Subcutaneous abdominal adipose tissue (tissue), 5 donors: ENCODE measurements around the gene FBXL17.
A peak's percentile ranks its signal among the peaks of the same experiment; 100 is the strongest.
"Not testable (repeated sequence)": the region's sequence is repeated elsewhere in the genome, so short reads cannot be mapped to it uniquely, and the experiment has no call there.

ENCODE experiments used
- H3K27ac ChIP-seq: one replicate; pipeline ENCODE4 v1.7.0; 2013; ENCODE audit warnings: low read depth, mild to moderate bottlenecking, inconsistent platforms, low read length, moderate library complexity
- H3K27me3 ChIP-seq, 5 donors: one replicate each; pipeline ENCODE4 v1.7.0; 2013; ENCODE audit warnings: low read length in 5 of 5, inconsistent platforms in 1 of 5; ENCODE audit not compliant: control insufficient read depth in 5 of 5, insufficient read depth in 4 of 5
- H3K36me3 ChIP-seq, 5 donors: one replicate each; pipeline ENCODE4 v1.7.0; 2013; ENCODE audit warnings: low read length in 5 of 5; ENCODE audit not compliant: control insufficient read depth in 5 of 5, insufficient read depth in 5 of 5
- H3K4me1 ChIP-seq, 5 donors: one replicate each; pipeline ENCODE4 v1.7.0; 2013; ENCODE audit warnings: low read length in 5 of 5, mild to moderate bottlenecking in 3 of 5, moderate library complexity in 1 of 5; ENCODE audit not compliant: control insufficient read depth in 5 of 5, insufficient read depth in 5 of 5
- H3K4me3 ChIP-seq, 5 donors: one replicate each; pipeline ENCODE4 v1.7.0; 2013; ENCODE audit warnings: low read length in 5 of 5, low read depth in 1 of 5
- H3K9ac ChIP-seq, 5 donors: one replicate each; pipeline ENCODE4 v1.7.0; 2013; ENCODE audit warnings: low read length in 5 of 5, mild to moderate bottlenecking in 4 of 5, moderate library complexity in 3 of 5
- H3K9me3 ChIP-seq, 5 donors: one replicate each; pipeline ENCODE4 v1.7.0; 2013; ENCODE audit warnings: low read length in 5 of 5; ENCODE audit not compliant: control insufficient read depth in 5 of 5
- donor health status: healthy.
- donor health status: healthy.
- donor health status: healthy.
- donor health status: healthy.
- donor health status: healthy.

FBXL17 gene

DNA sequence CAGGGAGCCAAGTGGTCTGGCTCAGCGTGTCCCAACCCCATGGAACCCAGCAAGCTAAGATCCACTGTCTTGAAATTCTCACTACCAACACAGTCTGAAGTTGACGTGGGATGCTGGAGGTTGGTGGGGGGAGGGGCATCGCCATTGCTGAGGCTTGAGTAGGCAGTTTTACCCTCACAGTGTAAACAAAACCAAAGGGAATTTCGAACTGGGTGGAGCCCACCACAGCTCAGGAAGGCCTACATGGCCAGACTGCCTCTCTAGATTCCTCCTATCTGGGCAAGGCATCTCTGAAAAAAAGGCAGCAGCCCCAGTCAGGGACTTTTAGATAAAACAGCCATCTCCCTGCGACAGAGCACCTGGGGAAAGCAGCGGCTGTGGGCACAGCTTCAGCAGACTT is 17.1 kb upstream of the FBXL17 start:
- Histone ChIP-seq H3K9ac (no peak overlapping the region), H3K27ac (no peak overlapping the region), H3K9me3 (no peaks in the 10 kb centered on the region), H3K4me1 (no peaks in the 10 kb centered on the region), H3K27me3 (peaks cover 0 to 14% (median 3%) of the 10 kb centered on the region in 5 donors), H3K4me3 (no peak overlapping the region), H3K36me3 (no peaks in the 10 kb centered on the region)

DNA sequence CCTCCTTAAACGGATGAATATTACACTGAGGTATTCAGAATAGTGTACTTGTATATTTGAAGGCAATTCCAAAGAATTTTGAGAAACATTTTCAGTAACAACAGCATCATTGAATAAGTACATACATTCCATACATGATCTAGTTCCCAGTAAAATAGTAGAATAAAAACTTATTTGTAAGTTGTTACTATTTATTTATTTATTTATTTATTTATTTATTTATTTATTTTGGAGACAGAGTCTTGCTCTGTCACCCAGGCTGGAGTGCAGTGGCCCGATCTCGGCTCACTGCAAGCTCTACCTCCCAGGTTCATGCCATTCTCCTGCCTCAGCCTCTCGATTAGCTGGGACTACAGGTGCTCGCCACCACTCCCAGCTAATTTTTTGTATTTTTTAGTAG is 14.9 kb upstream of the FBXL17 start:
- H3K4me3 ChIP-seq, H3K9me3 ChIP-seq, H3K9ac ChIP-seq, H3K4me1 ChIP-seq, H3K27ac ChIP-seq, H3K36me3 ChIP-seq: not testable (repeated sequence)
- peaks cover 0 to 17% (median 4%) of the 10 kb centered on the region in 5 donors for H3K27me3 ChIP-seq

DNA sequence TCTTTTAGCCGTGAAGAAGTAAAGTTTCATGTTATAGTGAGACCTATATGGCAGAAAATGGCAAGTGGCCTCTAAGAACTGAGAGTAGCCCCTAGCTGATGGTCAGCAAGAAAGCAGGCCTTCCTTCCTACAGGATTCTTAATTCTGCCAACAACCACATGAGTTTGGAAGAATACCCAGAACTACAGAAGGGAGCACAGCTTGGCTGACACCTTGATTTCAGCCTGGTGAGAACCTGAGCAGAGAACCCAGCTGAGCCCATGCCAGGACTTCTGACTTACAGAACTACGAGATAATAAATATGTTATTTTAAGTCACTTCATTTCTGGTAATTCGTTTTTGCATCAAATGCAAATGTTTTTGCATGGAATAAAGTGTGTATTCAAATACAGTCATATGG is 5.9 kb upstream of the FBXL17 start:
- Histone ChIP-seq H3K27ac (no peak overlapping the region), H3K36me3 (no peaks in the 10 kb centered on the region), H3K9ac (no peak overlapping the region), H3K9me3 (no peaks in the 10 kb centered on the region), H3K4me3 (no peak overlapping the region), H3K4me1 (peaks cover 0 to 3% (median 3%) of the 10 kb centered on the region in 5 donors), H3K27me3 (peaks cover 0 to 2% (median 0%) of the 10 kb centered on the region in 5 donors)

DNA sequence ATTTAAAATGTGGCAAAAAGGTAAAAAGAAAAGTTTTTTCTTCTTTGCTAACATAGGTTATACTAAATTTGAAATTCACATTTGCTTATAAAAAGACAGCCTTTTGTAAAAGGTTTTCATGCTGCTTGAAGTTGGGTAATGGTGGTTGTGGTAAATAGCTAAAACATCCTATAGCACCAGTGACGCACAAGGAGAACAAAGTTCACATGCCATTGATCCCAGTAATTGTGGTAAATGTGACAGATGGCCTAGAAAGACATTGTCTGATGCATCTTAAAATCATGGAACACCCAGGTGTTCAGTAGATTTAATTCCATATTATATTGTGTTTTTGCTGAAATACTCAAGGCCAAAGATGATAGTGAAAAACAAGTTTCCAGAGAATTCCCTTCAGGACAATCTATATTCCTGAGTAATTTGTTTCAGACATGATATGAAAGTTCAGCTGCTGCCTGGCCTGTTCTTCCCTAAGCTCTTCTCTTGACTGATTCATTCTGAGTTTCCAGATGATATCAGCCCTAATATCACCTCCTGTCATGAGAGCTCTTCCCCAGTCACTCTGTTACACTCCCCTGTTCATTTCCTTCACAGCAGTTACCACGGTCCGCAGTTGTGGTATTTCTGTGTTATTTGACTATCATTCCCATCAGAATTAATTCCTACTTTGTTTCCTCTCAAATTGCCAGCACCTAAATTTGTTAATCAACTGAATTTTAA is 4.6 kb upstream of the FBXL17 start:
- no peak overlapping the region for H3K27ac ChIP-seq
- no peaks in the 10 kb centered on the region for H3K9me3 ChIP-seq
- H3K9ac ChIP-seq: no peak overlapping the region
- H3K4me1 ChIP-seq: peaks cover 0 to 7% (median 6%) of the 10 kb centered on the region in 5 donors
- H3K27me3 ChIP-seq: no peaks in the 10 kb centered on the region
- no peaks in the 10 kb centered on the region for H3K36me3 ChIP-seq
- no peak overlapping the region for H3K4me3 ChIP-seq

DNA sequence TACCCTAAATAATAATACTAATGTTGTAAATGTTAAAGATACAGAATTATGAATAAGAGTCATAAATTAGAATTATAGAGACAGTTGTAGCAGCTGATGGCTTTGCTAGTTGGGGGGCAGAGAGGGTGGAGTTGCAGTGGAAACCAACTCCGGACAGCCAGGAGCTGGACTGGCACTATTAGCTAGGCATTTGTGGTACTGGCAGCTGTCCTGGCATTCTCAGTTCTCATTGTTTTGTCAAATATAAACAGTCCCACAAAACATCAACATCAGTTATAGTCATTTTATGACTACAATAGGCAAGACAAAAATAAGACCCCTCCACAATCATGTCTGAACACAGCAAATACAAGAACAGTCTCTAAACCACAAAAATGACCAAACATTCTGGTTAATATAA is 2.8 kb upstream of the FBXL17 start:
- no peak overlapping the region for H3K4me3 ChIP-seq
- H3K9me3 ChIP-seq: no peaks in the 10 kb centered on the region
- no peak overlapping the region for H3K9ac ChIP-seq
- no peak overlapping the region for H3K27ac ChIP-seq
- no peaks in the 10 kb centered on the region for H3K36me3 ChIP-seq
- no peaks in the 10 kb centered on the region for H3K27me3 ChIP-seq
- H3K4me1 ChIP-seq: peaks cover 0 to 13% (median 11%) of the 10 kb centered on the region in 5 donors

DNA sequence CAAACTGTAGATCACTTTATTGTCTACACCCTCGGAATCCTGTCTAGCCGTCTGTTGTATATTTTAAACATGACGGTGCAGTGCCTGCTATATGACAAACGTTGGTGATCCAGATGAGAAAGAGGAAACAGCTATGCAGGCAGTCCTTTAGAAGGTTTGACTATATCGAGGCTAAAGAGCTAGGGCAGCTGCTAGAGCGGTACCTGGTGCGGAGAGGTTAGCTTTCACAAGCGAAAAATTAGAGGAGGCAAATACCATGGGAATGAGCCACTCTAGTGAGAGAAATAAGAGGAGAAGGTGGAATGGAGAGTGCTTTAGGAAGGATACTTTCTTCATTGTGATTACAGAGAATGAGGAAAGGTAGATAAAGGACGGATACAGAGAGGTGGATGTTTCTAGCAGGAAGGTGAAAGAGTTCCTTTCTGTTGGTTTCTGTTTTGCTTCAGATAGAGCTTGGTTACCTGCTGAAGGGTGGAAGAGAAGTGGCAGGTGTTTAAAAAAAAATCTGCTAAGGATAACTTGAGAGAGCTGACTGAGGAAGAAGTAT is 959 bp upstream of the FBXL17 start:
- peak overlapping the region; percentile 41 to 99 (median 96) for H3K9ac ChIP-seq
- no peaks in the 10 kb centered on the region for H3K36me3 ChIP-seq
- H3K4me3 ChIP-seq: peak overlapping the region; percentile 82 to 91 (median 89)
- H3K27ac ChIP-seq: peak overlapping the region; percentile 96
- no peaks in the 10 kb centered on the region for H3K27me3 ChIP-seq
- no peaks in the 10 kb centered on the region for H3K9me3 ChIP-seq
- peaks cover 0 to 25% (median 22%) of the 10 kb centered on the region in 5 donors for H3K4me1 ChIP-seq

DNA sequence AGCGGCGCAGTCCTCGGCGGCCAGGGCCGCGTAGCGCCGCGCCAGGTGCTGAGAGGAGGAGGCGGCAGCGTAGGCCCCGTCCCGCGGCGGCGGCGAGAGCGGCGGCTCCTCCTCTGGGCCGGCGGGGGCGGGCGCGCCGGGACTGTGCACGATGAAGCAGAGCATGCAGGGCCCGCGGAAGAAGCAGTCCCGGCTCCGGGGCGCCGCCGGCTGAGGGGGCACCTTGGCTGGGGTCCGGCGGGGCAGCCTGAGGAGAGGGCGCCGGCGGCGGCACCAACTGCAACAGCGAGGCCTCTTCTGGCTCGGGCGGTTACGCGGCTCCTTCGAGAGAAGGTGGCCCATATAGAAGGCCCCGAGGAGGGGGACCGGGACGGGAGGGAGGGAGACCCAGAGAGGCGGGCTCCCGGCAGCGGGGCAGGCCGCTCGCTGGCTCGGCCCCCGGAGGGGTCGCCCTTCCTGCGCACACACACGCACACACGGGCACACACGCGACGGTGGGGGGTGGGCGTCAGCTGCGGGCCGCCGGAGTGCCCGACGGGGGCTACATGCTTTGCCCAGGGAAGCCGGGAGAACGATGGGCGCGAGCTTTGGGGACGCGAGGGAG is 446 bp downstream of the FBXL17 start:
- Histone ChIP-seq H3K27me3 (no peaks in the 10 kb centered on the region), H3K9ac (peak overlapping the region; percentile 33 to 99 (median 96)), H3K4me3 (peak overlapping the region in 4 of 5 donors; percentile 82 to 91 (median 89)), H3K4me1 (peaks cover 0 to 25% (median 22%) of the 10 kb centered on the region in 5 donors), H3K27ac (peak overlapping the region; percentile 96), H3K36me3 (no peaks in the 10 kb centered on the region), H3K9me3 (peaks cover 0 to 4% (median 0%) of the 10 kb centered on the region in 5 donors)

DNA sequence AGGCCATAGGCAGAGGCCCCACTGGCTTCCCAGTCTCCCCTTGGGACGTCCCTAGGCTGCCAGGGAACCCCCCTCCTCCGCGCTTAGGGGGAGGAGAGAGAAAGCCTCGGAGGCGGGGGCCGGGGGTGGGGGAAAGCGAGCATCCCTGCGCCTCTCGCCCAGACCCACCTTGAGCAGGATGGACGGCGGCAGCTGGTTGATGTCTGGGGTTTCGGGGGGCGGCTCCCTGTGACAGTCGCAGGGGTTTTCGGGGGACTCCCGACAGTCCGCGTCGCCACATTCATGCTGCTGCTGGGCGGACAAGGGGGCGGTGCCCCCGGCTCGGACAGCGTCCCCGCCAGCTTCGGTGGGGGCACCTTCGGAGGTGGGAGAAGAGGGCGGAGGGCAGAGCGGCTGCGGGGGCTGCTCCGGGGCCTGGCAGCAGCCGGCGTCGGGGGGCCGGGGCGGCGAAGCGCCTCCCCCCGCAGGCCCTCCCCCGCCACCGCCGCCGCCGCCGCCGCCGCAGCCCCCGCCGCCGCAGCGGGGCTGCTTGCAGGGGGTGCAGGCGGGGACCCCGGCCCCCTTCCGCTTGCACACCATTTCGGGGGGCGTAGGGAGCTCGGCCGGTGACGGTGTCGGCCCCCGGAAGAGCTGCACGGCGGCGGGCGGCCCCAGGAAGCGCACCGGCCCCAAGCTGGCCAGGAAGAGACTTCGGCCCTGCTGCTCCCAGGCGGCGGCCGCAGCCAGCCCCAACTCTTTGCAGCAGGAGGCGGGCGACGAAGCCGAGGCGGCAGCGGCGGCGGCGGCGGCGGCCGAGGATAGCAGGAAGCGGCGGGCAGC is 1.2 kb downstream of the FBXL17 start:
- H3K27ac ChIP-seq: peak overlapping the region; percentile 96

DNA sequence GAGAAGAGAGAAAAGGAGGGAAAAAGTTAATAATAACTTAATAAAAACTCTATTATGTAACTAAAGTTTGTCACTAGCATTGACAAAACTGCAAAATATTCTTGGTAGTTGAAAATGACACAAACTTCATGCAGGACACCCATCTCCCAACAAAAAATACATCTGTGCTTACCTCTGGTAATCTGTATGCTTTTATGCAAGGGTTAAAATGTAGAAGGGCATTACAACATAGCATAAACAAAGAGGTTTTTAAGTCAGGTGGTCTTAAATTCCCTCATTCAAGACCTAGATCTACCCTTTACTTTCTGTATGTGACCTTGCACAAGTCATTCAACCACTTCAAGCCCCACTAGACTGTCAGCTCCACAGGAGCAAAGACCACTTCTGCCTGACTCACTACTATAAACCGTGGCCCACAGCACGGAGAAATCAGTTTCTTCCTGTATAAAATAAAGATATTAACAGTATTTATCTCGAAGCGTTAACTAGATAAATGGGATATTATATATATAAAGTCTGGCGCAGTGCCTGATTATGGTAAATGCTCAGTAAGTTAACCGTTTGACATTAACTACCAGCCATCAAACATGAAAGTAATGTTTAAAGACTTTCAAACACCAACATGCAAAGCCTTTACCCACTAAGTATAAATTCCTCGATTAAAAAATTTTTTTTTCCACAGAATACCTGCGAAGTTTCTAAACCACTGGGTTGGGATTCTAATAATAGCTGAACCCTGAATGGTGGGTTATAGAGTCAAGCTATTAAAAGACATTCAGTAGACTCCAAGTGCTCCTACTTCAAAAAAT is 2.0 kb downstream of the FBXL17 start:
- Histone ChIP-seq H3K4me3 (peak overlapping the region; percentile 57 to 89 (median 82)), H3K27me3 (no peaks in the 10 kb centered on the region), H3K4me1 (peaks cover 0 to 25% (median 22%) of the 10 kb centered on the region in 5 donors), H3K27ac (peak overlapping the region; percentile 82), H3K36me3 (no peaks in the 10 kb centered on the region), H3K9me3 (peaks cover 0 to 17% (median 13%) of the 10 kb centered on the region in 5 donors), H3K9ac (peak overlapping the region in 4 of 5 donors; percentile 55 to 74 (median 67))

More for the DNA sequence above, 1.2 kb downstream of the FBXL17 start:
- H3K9me3 ChIP-seq: peaks cover 0 to 9% (median 5%) of the 10 kb centered on the region in 5 donors
- peak overlapping the region; percentile 57 to 91 (median 89) for H3K4me3 ChIP-seq
- no peaks in the 10 kb centered on the region for H3K36me3 ChIP-seq
- peak overlapping the region in 4 of 5 donors; percentile 55 to 96 (median 85) for H3K9ac ChIP-seq
- H3K4me1 ChIP-seq: peaks cover 0 to 25% (median 22%) of the 10 kb centered on the region in 5 donors
- no peaks in the 10 kb centered on the region for H3K27me3 ChIP-seq
